Renal pelvis (tissue), 4 donors: ENCODE measurements around the gene MAP4K3. TPM values are rescaled to one million over a fixed set of nuclear protein-coding genes. Genes with fewer than 3 reads are reported as not detected.

Source experiments
- DNase-seq: peaks from one replicate; pipeline ENCODE4 v3.0.0-alpha.2; 2013
- polyA plus RNA-seq, 3 donors: library from polyadenylated mRNA; unstranded; fragments of 120-200 nt; gene quantifications; one replicate each; pipeline ENCODE4 v1.2.1, GENCODE V29; 2013; ENCODE audit not compliant: insufficient read length in 3 of 3

The MAP4K3 gene
- polyA plus RNA-seq, 3 donors: 59.7 to 80.7 (median 72.1) TPM

GRCh38 chr2:39320162-39320561 is 116.9 kb downstream of the MAP4K3 start:
- no peak for DNase-seq

- DNase-seq: no peak
Observed at GRCh38 chr2:39313575-39313974, 123.5 kb downstream of the MAP4K3 start.

DNA sequence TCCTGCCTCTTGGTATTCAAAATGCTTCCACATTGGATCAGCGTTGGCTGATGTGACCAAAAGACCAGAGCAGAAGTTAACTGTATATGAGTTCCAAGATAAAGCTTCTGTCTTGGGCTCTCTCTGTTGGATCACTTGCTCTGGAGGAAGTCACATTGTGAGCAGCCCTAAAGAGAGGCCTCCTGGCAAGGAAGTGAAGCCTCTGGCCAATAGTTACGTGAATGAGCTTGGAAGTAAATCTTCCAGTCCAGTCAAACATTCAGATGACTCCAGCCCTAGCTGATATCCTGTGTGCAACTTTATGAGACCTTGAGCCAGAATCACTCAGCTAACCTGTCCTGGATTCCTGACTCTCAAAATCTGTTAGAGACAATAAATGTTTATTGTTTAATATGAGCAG is 125.6 kb downstream of the MAP4K3 start:
- no peak for DNase-seq

DNA sequence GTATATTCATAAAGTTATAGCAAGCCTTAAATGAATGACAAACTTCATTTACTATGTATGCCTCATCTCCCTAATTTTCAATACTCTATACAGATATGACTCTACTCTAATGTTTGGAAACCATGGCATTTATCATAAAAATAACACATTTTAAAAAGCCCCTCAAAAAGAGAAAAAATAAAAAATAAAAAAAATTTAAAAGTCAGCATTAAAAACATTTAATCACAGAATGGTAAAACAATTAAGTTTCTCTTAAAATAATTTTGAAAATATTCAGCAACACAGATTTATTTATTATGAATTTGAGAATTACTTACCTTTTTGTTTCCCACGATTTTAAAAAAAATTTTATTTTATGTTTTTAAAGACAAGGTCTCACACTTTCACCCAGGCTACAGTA is 128.3 kb downstream of the MAP4K3 start:
- no peak for DNase-seq

GRCh38 chr2:39306626-39307025 is 130.5 kb downstream of the MAP4K3 start:
- no peak for DNase-seq

DNA sequence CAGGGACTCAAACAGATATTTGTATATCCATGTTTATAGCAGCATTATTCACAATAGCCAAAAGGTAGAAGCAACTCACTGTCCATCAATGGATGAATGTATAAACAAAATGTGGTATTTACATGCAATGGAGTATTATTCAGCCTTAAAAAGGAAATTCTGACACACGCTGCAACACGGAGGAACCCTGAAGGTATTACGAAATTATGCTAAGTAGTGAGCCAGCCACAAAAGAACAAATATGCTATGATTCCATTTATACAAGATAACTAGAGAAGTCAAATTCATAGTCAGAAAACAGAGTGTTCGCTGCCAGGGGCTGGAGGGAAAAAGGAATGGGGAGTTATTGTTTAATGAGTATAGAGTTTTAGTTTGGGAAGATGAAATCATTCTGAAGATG is 132.4 kb downstream of the MAP4K3 start:
- DNase-seq: no peak

GRCh38 chr2:39304200-39304599 is 132.9 kb downstream of the MAP4K3 start:
- no peak for DNase-seq

DNA sequence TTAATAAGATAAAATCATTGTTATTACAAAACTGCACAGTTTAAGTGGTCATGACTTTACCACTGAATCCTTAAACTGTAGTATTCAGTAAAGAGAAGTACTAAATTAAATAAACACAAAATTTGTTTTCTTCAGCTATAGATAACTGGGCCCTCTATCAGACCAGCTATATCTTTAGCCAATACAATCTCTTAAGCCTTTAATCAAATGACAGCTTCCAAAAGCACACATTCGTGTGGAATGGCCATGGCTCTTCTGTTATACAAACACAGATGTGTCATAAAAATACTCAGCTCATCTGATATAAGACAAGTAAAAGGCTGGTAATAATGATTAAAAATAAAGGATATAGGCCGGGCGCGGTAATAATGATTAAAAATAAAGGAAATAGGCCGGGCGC is 135.7 kb downstream of the MAP4K3 start:
- no peak for DNase-seq

DNA sequence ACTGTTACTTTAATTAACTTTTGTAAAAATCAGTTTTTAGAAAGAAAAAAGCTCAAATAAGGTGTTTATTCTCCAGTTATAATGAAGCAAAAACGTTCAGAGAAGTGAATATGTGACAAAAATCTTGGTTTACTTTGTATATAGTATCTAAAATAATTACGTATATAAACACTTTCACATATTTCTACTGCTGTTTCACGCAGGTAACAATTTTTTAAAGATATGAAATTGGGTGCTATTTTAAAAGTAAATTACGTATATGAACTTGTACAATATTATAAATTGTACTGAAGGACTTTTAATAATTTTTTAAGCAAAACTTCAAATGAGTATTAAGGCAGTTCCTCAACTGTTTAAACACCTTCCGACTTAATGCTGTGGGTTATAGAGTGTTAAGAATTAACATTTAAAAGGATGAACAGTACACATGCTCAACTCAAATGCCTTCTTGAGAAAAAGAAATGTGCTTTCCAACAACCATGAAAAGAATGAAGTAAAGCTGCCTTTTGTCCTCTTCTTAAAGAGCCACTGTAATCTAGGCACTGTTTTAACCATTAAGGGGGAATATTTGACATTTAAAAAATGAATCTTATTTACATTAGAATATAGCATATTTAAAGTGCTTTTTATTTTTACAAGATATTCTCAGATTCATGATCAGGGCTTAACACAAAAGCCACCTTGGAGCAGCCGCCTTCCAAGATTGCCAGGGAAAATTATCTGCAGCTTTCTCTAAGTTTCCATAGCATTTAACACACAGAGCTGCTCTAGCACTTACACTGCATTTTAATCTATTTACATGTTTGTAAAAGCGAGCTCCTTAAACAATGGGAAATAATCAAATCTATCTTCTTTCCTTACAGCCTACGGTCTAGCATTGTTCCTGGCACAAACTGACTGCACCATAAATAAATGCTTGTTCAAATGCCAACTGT is 136.8 kb downstream of the MAP4K3 start:
- no peak for DNase-seq

DNA sequence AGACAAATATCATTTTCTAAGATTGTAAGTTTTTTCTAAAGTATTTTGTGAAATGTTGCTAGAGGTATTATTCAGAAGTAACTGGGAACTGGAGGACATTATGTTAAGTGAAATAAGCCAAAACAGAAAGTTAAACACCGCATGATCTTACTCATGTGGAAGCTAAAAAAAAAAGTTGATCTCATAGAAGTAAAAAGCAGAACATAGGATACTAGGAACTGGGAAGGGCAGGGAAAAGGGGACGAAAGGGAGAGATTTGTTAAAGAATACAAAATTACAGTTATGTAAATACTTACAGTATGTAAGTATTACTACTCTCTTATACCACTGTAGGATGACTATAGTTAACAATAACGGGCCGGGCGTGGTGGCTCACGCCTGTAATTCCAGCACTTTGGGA is 146.7 kb downstream of the MAP4K3 start:
- no peak for DNase-seq

GRCh38 chr2:39289609-39290008 is 147.5 kb downstream of the MAP4K3 start:
- no peak for DNase-seq

DNA sequence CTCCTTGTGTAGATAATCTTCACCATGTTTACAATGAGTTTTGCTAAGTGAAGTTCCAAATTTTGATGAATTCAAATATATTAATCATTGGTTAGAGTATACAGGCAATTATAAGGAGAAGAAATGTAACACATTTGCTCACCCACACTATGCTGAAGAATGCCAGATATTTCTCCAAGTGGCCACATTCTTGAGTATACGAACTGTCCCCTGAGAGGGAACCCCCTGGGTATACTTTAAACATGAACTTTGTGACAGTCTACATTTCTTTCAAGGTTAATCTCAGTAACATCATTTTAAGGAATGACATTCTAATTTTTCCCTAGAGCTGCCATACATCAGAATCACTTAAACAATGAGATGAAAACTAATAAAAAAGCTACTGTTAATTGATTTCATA is 153.5 kb downstream of the MAP4K3 start:
- DNase-seq: no peak

DNA sequence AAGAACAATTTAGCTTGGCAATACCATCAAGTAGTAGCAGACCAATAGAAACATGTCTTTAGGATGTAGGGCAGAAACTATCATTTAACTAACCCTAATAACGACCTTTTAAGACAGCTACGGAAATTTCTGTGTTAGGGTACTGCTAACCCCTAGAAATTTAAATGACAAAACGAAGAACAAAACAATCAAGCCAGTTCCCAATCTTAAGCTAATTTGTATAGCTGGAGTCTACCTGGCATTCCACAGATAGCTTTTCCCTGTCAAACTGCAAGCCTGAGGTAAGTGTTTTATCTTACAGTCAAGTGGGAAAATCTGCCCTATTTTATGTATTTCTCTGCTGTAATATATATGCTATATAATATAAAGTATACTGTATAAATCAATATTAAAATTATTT is 155.7 kb downstream of the MAP4K3 start:
- DNase-seq: no peak

DNA sequence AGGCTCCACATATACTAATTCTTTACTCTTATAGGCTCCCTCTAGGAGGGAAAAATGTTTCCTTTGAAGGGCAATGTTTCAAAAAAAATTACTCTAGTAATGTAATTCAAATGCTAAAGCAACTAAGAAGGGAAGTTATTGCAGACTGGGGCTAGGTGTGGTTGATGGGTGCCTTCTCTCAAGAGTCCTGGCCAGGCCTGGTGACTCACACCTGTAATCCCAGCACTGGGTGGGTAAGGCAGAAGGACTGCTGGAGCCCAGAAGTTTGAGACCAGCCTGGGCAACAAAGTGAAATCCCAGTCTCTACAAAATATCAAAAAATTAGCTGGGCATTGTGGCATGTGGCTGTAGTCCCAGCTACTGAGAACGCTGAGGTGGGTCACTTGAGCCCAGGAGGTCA is 162.1 kb downstream of the MAP4K3 start:
- DNase-seq: no peak

GRCh38 chr2:39269941-39270340 is 167.1 kb downstream of the MAP4K3 start:
- no peak for DNase-seq

DNA sequence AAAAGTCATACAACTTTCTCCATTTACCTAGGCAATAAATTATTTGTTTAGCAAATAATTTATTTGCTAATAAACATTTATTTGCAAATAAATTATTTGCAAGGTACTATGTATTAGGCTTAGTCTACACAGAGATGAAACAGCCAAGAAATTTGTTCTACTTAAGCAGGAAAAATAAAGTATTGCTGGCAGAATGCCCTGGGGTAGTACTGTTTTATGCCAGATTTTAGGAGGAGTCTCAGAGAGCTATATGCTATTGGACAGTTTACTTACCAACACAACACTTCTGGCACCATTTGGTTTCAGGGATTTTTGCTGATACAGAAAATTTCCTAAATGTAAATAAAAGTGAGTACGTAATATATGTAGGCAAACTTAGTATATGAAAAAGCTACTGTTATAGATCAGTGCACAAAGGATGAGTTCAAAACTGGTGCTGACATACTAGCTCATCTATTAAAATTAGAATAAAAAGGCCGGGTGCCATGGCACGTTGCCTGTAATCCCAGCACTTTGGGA is 170.1 kb downstream of the MAP4K3 start:
- DNase-seq: no peak

DNA sequence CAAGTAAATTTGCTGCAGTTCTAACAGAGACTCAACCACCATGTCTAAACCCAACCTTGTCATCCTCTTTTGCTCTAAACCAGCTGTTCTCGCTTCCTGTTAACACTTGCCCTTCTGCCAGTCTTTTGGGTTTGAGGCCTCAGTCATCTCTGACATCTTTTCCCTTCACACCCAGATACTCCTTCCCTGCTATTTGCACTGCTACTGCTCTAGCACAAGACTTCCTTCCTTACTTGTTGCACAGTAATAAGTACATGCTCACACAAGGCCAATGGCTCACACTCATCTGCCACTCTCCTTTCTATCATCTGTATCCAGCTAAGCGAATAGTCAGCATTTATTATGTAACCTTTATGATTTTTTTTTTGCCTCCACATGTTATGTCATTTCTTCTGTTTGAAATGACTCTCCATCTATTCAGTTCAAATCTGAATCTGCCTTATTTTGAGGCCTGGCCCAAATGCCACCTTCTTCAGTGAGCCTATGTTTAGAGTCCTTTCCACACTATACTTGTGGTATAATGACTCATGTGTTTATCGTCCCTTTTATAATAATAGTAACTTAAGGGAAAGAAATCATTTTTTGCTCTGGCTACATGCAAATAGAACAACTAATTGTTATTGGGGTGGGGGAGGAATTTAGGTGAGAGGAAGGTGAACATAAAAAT is 170.8 kb downstream of the MAP4K3 start:
- no peak for DNase-seq

DNA sequence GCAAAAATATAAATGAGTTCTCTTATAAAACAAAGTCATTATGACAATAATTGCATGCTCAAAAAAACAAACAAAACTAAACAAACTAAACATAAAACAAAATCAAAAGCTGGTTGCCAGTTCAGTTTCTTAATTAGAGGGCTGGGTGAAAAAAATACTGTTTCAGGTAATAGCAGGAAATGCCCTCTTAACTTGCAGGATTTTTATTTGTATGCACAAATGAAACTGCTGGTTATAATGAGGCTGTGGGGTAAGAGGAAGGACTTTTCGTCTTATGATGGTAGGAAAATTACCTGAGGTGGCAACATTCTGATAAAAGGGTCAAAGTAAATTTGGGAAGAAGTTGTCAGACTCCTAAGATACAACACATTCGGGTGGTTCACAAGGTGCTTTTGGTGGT is 171.8 kb downstream of the MAP4K3 start:
- DNase-seq: no peak

GRCh38 chr2:39264733-39265132 is 172.4 kb downstream of the MAP4K3 start:
- DNase-seq: no peak

GRCh38 chr2:39260087-39260486 is 177.0 kb downstream of the MAP4K3 start:
- no peak for DNase-seq

GRCh38 chr2:39256040-39256439 is 181.0 kb downstream of the MAP4K3 start:
- no peak for DNase-seq

DNA sequence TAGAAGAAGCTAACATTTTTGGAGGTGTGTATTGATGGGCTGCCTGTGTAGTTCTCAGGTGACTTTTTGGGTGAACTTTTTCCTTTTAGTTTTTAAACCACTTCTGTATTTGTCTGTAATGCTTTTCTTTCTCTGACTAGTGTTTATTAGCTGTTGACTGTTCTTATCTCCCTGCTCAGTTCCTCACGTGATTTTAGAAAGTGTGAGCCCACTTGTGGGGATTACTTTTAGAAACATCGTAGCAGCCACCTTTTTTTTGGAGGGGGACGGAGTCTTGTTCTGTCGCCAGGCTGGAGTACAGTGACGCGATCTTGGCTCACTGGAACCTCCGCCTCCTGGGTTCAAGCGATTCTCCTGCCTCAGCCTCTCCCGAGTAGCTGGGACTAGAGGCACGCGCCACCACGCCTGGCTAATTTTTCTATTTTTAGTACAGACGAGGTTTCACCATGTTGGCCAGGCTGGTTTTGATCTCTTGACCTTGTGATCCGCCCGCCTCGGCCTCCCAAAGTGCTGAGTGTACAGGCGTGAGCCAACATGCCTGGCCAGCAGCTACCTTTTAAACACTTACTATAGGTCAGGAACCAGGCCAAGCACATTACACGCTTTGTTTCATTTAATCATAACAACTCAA is 184.1 kb downstream of the MAP4K3 start:
- no peak for DNase-seq
